Dermis microvascular lymphatic vessel endothelial cell (primary cell): ENCODE results near the gene SPEF1. TPM values are rescaled to one million over a fixed set of nuclear protein-coding genes. Genes with fewer than 3 reads are reported as not detected.

Source experiments
- DNase-seq, 2 donors: peaks; one replicate each; pipeline versions ENCODE4 v3.0.0 to v3.0.0-alpha.2; 2010; ENCODE audit warnings: low read depth in 2 of 2
- total RNA-seq: library from RNA; depleted of rRNA; stranded (reverse); fragments of >200 nt; gene quantifications from 2 replicates; pipeline ENCODE4 v1.2.1, GENCODE V29; 2014

Gene SPEF1
- total RNA-seq, 1 donor from 2014 or later = under 0.01 TPM

DNA sequence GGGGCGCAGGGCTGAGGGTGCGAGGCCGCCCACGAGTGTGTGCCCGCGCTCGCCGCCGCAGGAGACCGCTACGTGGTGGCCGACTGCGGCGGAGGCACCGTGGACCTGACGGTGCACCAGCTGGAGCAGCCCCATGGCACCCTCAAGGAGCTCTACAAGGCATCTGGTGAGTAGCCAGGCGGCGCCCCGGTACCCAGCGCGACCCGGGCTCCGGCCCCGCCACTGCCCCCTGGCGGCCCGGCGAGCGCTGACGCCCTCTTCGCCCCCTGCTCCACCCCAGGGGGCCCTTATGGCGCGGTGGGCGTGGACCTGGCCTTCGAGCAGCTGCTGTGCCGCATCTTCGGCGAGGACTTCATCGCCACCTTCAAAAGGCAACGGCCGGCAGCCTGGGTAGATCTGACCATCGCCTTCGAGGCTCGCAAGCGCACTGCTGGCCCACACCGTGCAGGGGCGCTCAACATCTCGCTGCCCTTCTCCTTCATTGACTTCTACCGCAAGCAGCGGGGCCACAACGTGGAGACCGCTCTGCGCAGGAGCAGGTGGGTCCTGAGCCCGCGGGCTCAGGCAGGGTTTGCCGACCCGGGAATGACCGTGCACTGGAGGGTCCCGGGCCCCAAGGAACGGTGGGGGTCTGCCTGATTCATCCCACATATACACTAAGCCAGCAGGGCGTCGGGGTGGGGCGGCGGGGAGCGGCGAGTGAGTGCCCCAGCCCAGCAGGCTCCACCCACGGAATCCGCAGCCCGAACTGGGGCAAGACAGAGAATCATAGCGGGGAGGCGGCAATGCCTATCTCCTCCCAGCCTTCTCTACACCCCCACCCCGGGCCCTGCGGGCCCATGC lies 31.3 kb downstream of the SPEF1 start:
- no peak for DNase-seq

- no peak for DNase-seq
These were observed 32.1 kb downstream of the SPEF1 start for GRCh38 chr20:3749087-3749688.

- no peak for DNase-seq
These were observed 33.2 kb downstream of the SPEF1 start for GRCh38 chr20:3748073-3748472.

- no peak for DNase-seq
These were observed 33.8 kb downstream of the SPEF1 start for GRCh38 chr20:3747471-3747870.

- DNase-seq = no peak
These were observed 35.5 kb downstream of the SPEF1 start for GRCh38 chr20:3745686-3746173.

GRCh38 chr20:3744806-3745685 lies 36.2 kb downstream of the SPEF1 start:
- DNase-seq = peak in 1 of 2 donors; percentile 19

- no peak for DNase-seq
These were observed 37.2 kb downstream of the SPEF1 start for GRCh38 chr20:3744037-3744436.

DNA sequence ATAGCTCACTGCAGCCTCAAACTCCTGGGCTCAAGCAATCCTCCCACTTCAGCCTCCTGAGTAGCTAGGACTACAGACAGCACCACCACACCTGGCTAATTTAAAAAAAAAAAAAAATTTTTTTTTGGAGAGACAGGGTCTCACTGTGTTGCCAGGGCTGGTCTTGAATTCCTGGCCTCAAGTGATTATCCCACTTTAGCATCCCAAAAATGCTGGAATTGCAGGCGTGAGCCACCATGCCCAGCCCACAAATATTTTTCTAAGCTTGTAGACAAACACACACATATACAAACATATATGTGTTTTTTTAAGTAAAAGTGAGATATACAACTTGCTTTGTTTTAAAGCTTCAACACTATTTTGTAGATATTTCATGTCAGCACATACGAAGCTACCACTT lies 38.0 kb downstream of the SPEF1 start:
- DNase-seq = no peak

- DNase-seq = no peak
These were observed 39.3 kb downstream of the SPEF1 start for GRCh38 chr20:3741836-3742458.

GRCh38 chr20:3740615-3741301 lies 40.5 kb downstream of the SPEF1 start:
- DNase-seq = no peak

DNA sequence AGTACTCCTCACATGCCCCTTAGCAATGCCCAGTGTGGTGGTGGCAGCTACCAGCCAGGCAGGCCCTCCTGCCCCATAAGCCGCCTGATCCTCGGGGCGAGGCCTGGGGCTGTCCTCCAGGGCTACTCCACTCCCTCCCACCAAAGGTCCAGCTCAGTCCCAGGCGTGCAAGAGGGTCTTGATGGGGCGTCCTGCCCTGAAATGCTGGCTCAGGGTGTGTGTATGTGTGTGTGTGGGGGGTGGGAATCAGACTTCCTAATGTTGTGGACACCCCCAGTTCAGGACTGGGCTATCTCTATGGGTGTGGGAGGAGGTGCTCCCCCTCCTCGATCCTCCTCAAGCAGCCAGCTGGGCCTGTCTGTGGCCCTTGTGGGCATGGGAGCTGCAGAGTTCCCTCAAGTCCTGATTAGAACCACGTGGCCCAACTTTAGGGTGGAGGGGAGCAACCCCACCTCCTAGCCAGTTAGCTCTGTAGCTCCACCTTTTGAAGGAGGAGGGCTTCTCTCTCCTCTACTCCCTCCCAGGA lies 41.3 kb downstream of the SPEF1 start:
- DNase-seq = no peak

GRCh38 chr20:3739054-3739925 lies 42.0 kb downstream of the SPEF1 start:
- peak; percentile 33 to 68 for DNase-seq

GRCh38 chr20:3738111-3739053 lies 42.9 kb downstream of the SPEF1 start:
- no peak for DNase-seq

DNA sequence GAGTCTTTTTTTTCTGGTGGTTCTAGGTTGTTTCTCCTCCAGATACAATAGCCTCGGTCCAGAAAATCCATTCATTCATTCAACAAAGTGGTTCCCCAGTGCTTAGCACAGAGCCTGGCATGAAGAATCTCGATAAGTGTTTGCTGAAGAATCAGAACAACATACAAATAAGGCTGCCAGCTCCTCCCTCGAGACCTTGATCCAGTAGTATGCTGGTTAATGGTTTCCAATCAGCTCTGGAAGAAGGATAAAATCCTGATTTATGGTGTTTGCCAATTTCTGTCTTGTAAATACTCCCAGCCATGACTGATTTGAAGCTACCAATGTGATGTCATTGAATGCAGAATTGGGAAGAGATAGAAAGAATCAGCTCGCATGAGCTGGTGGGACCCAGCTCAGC lies 45.5 kb downstream of the SPEF1 start:
- DNase-seq = no peak

- peak in 1 of 2 donors; percentile 13 for DNase-seq
These were observed 47.0 kb downstream of the SPEF1 start for GRCh38 chr20:3734111-3734843.

DNA sequence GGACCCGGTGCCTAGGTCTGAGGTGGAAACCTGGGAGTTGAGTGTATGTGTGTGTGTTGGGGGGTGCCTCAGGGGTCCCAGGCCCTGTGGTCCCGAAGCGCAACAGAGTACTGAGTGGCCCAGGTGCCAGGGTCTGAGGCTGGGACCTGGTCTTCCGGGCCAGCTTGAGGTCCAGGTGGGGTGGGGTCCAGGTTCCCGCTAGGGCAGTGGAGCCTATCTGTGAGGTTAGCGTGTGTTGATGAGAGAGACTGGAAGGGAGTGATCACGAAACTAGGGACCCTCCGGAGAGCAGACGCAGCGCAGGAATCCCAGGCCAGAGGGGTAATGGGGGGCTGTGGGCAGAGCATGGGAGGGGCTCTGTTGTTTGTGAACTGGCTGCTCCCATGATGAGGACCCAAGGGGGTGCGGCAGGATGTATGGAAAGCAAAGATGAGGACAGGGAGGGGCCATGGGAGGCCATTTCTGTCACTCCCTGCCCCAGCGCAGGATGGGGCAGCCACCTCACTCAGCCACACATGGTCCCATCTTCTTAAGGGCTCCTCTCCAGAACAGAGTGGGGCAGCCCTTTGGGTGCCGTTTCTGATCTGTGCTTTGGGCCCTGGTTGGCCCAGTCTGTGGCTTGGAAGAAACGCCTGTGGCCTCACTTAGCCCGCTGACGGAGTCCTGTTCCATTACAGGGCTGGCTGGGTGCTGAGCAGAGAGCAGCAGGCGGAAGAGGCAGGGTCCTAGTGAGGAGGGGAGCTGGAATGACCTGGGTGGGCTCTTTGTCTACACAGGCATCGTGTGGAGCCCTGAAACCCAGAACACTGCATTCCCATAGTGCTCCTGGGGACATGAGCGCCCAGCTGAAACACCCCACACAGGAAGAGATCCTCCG lies 47.9 kb downstream of the SPEF1 start:
- no peak for DNase-seq
